ENCODE results near the gene SMIM32. TPM values are rescaled to one million over a fixed set of nuclear protein-coding genes. Genes with fewer than 3 reads are reported as not detected.

SMIM32 gene
- total and polyA plus RNA-seq, 9 of the 15 experiments (the other 6 are each of a cell fraction or from before 2014, with no cell fraction given) = not detected

DNA sequence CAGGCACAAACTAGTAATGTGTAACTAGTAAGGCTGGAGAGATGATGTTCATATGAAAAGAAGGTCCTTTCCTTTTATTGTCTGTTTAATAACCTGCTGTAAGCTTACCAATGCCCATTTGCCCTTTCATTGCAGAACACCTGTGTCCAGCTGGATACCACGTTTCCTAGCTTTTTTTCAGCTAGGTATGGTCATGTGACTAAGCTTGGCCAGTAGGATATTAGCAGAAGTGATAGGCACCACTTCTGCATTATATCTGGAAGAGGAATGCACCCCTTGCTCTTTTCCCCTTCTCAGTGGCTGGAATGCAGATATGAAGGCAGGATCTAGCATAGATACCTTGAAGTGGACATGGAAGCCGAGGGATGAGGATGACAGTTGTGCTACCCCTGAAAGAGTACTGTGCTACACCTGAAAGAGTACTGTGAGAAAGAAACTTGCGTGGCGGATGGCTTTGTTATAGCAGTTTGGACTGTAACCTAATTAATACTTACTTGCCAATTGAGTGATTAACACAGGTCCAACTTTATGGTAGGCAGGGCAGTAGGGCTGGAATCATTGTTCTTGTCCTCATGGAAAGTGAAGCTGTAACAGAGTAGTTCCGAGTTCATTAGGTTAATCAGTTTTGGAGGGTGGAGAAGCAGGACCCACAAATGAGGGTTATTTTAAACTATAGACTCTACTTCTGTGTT is 6.8 kb downstream of the SMIM32 start:
- H3K4me2 ChIP-seq (ENCODE audit: insufficient read depth, low read length) = no peak overlapping the region
- no peaks in the 10 kb centered on the region for H4K20me1 ChIP-seq (replicated peaks; ENCODE audit: control insufficient read depth, insufficient read depth, low read length)
- WGBS (ENCODE audit: insufficient coverage, low coverage, missing lambda C conversion rate) = 80% methylated on average over 5 of the region's 5 CpGs
- no peak overlapping the region for H3K27ac ChIP-seq (ENCODE audit: extremely low read depth, low read depth, low read length)
- no peaks in the 10 kb centered on the region for H3K9me1 ChIP-seq (ENCODE audit: control insufficient read depth, insufficient read depth, low read length)
- POLR2A ChIA-PET = interaction anchor here (0.8 to 1.4 kb wide), 2 partner anchors 10 to 43 kb away, joined by 4 to 5 read pairs; no protein-coding TSS in a partner anchor
- FAIRE-seq = no peak
- no peak overlapping the region for H2AFZ ChIP-seq (ENCODE audit: low read depth, low read length)
- H3K9me3 ChIP-seq (replicated peaks; ENCODE audit: control insufficient read depth, insufficient read depth, low read depth, low read length) = no peaks in the 10 kb centered on the region
- peaks cover 6 to 7% of the 10 kb centered on the region in 2 experiments; a peak in 4 of 5 replicates for H3K4me1 ChIP-seq (replicated peaks in 1 of 2; ENCODE audit: control insufficient read depth in 2 of 2, insufficient read depth in 2 of 2, low read length in 2 of 2)
- intact Hi-C loops (cut with micrococcal nuclease) (no loop called here), in situ Hi-C loops (cut with MboI) (no loop called here)
- no peak for ATAC-seq
- no peak overlapping the region for H3K9ac ChIP-seq (ENCODE audit: insufficient read depth in 1 of 2, low read depth in 2 of 2, low read length in 2 of 2)
- no peak for DNase-seq (ENCODE audit: extremely low read depth in 1 of 4, low spot score in 3 of 4)
- CTCF ChIA-PET (ENCODE audit: low intra/inter-chr PET ratio) = no interaction called here
- no peak overlapping the region for H3K4me3 ChIP-seq
- no peaks in the 10 kb centered on the region for H3K27me3 ChIP-seq (ENCODE audit: control insufficient read depth in 2 of 2, insufficient read depth in 2 of 2, low read length in 2 of 2)
- H3K79me2 ChIP-seq (ENCODE audit: control insufficient read depth, insufficient read depth, low read length) = no peaks in the 10 kb centered on the region
- no TSS peak for BruUV-seq (replicated peaks)
- H3K36me3 ChIP-seq (ENCODE audit: control insufficient read depth, insufficient read depth, low read length) = no peaks in the 10 kb centered on the region
- TF ChIP-seq CREB1 (IDR thresholded peaks at IDR 0.05) (no peak), CREB1 (CRISPR knock-in tag; IDR thresholded peaks at IDR 0.05) (no peak), TSC22D4 (tag; IDR thresholded peaks at IDR 0.05) (no peak), BHLHE40 (IDR thresholded peaks at IDR 0.05; ENCODE audit: low read length) (no peak), RAD51 (IDR thresholded peaks at IDR 0.05; ENCODE audit: borderline replicate concordance, low read depth) (0 out of 2 replicates have a peak, but pooled peaks have one; percentile 35), ZNF79 (CRISPR knock-in tag; IDR thresholded peaks at IDR 0.05; ENCODE audit: low read depth) (no peak), TOE1 (IDR thresholded peaks at IDR 0.05; ENCODE audit: borderline replicate concordance) (0 out of 2 replicates have a peak, but pooled peaks have one; percentile 34), TOE1 (CRISPR knock-in tag; IDR thresholded peaks at IDR 0.05; ENCODE audit: borderline replicate concordance, low read depth) (no peak)
- TF ChIP-seq, protein P1, sequence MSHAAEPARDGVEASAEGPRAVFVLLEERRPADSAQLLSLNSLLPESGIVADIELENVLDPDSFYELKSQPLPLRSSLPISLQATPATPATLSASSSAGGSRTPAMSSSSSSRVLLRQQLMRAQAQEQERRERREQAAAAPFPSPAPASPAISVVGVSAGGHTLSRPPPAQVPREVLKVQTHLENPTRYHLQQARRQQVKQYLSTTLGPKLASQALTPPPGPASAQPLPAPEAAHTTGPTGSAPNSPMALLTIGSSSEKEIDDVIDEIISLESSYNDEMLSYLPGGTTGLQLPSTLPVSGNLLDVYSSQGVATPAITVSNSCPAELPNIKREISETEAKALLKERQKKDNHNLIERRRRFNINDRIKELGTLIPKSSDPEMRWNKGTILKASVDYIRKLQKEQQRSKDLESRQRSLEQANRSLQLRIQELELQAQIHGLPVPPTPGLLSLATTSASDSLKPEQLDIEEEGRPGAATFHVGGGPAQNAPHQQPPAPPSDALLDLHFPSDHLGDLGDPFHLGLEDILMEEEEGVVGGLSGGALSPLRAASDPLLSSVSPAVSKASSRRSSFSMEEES (CRISPR knock-in tag; IDR thresholded peaks at IDR 0.05) = peak; percentile 75
- TF ChIP-seq, protein P2, sequence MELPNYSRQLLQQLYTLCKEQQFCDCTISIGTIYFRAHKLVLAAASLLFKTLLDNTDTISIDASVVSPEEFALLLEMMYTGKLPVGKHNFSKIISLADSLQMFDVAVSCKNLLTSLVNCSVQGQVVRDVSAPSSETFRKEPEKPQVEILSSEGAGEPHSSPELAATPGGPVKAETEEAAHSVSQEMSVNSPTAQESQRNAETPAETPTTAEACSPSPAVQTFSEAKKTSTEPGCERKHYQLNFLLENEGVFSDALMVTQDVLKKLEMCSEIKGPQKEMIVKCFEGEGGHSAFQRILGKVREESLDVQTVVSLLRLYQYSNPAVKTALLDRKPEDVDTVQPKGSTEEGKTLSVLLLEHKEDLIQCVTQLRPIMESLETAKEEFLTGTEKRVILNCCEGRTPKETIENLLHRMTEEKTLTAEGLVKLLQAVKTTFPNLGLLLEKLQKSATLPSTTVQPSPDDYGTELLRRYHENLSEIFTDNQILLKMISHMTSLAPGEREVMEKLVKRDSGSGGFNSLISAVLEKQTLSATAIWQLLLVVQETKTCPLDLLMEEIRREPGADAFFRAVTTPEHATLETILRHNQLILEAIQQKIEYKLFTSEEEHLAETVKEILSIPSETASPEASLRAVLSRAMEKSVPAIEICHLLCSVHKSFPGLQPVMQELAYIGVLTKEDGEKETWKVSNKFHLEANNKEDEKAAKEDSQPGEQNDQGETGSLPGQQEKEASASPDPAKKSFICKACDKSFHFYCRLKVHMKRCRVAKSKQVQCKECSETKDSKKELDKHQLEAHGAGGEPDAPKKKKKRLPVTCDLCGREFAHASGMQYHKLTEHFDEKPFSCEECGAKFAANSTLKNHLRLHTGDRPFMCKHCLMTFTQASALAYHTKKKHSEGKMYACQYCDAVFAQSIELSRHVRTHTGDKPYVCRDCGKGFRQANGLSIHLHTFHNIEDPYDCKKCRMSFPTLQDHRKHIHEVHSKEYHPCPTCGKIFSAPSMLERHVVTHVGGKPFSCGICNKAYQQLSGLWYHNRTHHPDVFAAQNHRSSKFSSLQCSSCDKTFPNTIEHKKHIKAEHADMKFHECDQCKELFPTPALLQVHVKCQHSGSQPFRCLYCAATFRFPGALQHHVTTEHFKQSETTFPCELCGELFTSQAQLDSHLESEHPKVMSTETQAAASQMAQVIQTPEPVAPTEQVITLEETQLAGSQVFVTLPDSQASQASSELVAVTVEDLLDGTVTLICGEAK (IDR thresholded peaks at IDR 0.05) = no peak
- TF ChIP-seq, protein P2 (CRISPR knock-in tag; IDR thresholded peaks at IDR 0.05) = no peak

All from K562 (cell line).